UCSD-AML1 (cell line): ENCODE results near the gene WDR27.
"Not testable (repeated sequence)": the region's sequence is repeated elsewhere in the genome, so short reads cannot be mapped to it uniquely, and the experiment has no call there.

Source experiments
- DNase-seq: peaks from one replicate; lab custom pipeline; 2025; ENCODE audit not compliant: unreplicated experiment; lab: John Stamatoyannopoulos, UW

WDR27 gene

DNA sequence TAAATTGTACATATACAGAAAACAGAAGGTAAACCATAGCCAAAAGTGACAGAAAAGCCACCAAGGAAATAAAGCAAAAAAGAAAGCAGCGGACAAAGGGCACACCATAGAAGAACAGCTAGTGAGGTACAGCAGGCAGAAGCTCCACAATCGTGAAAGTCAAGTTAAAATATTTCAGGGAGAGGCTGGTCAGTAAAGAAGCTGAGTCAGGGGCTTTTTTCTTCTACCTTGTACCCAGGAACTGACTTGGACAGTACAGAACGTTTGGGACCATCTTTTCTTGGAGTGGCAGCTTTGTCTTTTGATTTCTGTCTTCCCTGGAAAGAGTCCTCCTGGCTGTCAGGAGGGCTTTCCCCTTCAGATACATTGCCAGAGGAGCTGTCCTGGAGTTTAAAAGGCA lies 8.2 kb upstream of the WDR27 start:
- DNase-seq: no peak

DNA sequence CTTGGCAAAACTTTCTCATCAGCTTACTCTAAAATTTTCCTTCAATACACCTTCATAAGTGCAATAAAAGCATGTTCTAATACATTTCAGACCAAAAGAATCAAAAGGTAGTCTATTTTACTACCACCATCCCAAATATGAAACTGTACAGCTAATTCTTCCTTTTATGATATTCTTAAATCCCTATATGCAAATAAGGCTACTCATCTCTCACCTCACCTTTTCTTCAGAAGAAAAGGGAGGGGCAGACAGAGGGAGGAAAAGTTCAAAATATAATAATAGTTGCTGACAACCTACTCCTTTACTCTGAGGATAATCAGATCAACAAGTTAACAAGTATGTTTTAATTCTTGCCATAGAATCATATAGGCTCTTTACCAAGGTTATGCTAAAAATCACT lies 7.5 kb upstream of the WDR27 start:
- no peak for DNase-seq

DNA sequence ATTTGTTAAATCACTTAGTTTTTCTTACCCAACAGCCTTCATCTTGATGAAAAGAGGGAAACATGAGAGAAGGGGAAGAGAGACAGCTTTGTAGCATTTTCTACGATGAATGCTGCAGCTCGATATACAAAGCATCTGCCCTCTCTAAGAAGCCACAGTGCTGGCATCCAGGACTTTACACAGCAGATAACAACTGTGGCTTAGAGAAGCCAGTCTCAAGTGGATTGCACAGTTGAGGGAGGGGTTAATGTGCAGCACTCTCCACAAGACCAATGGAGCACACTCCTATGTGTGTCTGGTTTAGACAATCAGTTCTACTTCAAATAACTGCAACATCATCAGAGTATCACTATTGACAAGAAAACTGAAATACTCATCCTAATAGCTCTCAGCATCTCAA lies 5.9 kb upstream of the WDR27 start:
- no peak for DNase-seq

DNA sequence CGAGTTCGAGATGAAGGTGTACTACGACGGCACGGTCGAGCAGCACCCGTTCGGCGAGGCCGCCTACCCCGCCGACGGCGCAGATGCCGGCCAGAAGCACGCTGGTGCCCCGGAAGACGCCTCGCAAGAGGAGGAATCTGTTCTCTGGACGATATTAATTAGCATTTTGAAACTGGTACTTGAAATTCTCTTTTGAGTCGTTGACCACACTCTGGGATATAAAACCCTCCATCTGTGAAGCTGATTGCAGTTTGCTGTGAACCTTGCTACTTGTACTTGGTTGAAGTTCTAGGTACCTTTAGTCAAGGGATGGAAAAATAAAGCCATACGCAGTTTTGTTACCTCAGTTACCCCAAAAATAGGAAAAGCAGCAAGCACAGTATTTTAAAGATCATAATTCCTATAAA lies 1.0 kb upstream of the WDR27 start:
- DNase-seq: no peak

DNA sequence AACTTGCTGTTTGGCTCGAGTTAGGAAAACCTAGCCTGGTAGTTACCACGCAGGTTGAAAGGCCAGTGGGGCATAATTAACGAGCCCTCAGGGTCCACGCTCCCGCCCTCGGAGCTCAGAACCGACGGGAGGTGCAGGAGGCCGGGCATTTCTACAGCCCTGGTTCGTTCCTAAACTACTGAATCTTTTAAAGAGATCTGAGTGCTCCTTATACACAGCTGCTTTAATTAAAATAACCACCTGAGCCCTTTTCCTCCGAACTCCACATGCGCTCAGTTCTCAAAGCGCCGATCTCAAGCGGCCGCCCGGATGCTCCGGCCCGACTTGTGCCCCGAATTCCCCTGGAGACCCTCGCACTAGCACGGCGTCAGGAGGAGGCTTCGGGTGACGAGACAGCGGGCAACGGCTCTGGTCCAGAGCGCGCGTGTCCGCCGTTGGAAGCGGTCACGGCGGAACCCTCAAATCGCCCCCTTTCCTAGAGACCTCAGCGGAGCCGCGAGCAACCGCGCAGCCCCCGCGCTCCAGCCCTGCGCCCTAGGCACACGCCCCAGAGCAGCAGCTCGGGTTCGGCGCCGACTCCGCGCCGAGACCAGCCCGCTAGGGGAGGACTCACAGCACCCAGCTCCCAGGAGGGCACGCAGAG lies 397 bp downstream of the WDR27 start:
- no peak for DNase-seq

DNA sequence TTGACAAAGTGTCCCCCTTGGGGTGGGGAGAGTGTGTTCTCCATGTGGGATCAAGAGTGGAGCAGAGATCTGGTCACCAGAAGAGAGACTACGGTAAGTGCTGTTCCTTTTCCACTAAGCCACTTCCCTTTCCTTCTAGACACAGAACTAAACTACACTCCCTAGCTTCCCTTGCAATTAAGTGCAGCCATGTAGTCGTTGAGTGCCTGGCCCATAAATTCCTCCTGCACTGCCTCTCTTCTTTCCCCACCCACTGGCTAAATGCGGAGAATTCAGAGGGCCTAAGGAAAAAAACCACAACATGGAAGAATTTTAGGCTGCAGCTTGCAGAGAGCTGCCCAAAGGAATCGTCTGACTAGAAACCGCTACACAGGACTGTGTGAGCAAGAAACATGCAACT lies 1.5 kb downstream of the WDR27 start:
- peak; percentile 31 for DNase-seq

DNA sequence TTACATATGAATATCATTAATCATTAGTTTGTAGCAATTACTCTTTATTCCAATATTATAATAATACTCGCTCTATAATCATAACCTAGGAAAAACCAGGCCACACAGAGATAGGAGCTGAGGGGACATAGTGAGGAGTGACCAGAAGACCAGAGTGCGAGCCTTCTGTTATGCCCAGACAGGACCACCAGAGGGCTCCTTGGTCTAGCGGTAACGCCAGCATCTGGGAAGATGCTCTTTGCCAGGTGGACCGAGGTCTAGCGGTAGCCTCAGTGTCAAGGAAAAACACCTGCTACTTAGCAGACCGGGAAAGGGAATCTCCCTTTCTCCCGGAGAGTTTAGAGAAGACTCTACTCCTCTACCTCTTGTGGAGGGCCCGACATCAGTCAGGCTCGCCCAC lies 4.7 kb downstream of the WDR27 start:
- not testable (repeated sequence) for DNase-seq

DNA sequence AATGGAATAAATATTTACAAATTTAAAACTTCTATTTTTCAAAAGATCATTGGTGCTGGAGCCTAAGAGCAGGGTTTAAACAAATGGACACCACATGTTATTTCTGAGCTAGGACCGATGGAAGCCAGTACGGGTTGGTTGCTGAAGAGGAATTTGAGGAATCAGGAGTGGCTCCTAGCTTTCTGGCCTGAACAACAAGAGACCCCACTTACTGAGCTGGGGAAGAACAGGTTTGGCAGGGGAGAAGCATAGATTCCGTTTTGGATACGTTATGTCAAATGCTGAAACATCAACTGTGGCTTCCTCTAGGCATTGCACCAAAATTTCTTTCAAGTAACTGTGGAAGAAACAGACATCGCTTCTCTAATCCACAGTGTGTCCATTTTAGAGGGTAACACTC lies 6.7 kb downstream of the WDR27 start:
- no peak for DNase-seq

DNA sequence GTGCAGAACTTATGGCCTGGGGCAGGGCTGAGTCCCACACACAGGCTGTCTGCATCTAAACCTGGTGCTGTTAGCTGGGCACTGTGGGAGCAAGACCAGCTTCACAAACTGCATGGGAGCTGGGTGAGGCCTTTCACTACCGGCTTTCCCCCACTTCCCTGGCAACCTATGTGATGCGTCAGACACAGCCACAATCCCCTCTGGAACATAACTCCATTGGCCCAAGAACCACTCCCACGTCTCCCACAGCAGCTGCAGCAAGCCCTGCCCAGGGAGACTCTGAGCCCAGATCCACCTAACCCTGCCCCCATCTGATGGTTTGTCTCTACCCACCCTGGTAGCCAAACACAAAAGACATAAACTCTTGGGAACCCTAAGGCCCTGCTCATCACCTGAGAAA lies 9.3 kb downstream of the WDR27 start:
- no peak for DNase-seq

DNA sequence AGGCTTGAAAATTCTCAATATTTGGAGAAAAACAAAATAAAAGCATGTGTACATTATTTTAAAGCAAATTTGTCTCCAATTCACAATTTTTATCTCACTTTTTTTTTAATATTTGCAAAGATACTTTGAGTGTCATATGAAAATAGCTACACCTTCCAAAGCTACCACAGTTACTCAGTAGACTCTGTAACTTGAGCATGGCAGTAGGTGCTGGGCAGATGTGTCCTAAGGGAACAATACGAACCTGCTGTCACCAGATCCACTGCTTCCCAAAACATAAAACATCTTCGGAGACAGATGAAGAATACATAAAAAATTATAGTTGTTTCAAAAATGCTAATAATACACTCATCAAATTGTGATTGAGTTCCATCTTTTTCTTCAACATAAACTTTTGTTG lies 10.6 kb downstream of the WDR27 start:
- DNase-seq: no peak

DNA sequence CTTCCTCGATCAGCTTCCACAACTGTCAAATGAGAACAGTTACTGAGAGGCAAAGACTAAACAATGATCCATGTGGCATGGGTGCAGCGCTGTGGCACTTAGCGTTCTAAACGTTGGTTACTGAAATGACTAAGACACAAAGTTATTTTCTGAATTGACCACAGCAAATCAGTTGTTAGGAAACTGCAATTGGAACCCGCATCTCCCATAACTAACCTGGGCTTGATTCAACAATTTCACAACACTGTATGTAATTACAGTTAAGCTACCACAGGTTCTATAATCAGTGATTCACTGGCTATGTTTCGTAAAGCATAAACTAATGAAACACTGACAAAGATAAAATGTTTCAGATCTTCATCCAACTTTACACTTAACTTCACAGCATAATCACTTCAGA lies 12.5 kb downstream of the WDR27 start:
- no peak for DNase-seq

DNA sequence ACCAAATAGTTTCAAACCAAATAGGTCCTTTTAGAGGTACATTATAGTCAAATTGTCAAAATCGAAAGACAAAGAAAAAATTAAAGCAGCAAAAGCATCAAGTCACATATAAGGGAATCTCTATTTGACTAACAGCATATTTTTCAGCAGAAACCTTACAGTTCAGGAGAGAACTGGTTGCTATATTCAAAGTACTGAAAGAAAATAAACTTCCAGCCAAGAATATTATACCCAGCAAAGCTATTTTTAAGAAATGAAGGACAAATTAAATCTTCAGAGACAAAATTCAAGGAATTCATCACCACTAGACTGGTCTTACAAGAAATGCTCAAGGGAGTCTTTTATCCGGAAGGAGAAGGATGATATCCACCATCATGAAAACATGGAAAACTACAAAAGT lies 16.0 kb downstream of the WDR27 start:
- DNase-seq: no peak

DNA sequence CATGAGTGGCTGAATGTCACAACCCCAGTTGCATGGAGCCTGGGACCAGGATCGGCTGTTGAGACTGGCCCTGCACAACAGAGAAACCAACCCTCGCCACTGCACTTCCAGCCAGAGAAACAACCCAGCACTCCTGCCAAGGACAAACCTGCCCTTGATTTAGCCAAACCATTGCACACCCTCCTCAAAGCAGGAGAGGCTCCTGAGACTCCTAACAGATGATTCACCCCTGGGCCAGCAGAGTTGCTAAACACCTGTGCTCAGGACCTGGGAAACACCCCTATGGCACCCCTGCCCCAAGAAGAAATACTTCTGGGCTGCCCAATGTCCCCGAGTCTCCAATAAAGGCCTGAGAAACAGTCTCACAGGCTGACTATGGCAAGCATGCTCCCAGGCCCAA lies 17.8 kb downstream of the WDR27 start:
- DNase-seq: no peak

DNA sequence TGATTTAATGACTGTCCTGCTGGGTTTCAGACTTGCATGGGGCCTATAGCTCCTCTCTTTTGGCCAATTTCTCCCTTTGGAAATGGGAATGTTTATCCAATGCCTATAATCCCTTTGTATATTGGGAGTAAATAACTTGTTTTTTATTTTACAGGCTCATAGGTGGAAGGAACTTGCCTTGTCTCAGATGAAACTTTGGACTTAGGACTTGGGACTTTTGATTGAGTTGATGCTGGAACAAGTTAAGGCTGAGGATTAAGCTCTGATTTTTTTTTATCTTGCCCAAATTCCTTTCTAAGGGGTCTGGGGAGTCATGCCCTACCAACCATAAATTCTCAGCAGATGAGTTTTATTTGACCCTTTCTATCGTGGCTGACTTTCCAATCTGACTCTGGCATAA lies 23.5 kb downstream of the WDR27 start:
- DNase-seq: no peak

DNA sequence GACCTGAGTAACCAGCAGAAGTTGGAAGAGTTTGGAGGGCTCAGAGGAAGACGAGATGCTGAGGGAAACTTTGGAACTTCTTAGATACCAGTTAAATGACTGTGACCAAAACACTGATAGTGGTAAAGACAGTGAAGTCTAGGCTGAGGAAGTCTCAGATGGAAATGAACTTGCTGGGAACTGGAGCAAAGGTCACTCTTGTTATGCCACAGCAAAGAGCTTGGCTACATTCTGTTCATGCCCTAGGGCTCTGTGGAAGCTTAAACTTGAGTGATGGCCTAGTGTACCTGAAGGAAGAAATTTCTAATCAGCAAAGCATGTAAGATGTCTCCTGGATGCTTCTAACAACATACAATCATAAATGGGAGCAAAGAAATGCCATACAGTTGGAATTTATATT lies 24.7 kb downstream of the WDR27 start:
- DNase-seq: no peak

DNA sequence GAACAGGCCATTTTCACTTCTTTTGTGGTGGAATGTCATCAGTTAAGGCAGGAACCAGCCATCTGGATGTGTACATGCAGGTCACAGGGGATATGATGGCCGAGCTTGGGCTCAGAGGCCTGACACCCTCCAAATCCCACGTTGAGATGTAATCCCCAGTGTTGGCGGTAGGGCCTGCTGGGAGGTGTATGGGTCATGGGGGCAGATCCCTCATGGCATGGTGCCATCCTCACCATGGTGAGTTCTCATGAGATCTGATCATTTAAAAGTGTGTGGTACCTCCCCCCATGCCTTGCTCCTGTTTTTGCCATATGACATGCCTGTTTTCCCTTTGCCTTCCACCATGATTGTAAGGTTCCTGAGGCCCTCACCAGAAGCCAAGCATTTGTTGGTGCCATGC lies 26.8 kb downstream of the WDR27 start:
- no peak for DNase-seq

DNA sequence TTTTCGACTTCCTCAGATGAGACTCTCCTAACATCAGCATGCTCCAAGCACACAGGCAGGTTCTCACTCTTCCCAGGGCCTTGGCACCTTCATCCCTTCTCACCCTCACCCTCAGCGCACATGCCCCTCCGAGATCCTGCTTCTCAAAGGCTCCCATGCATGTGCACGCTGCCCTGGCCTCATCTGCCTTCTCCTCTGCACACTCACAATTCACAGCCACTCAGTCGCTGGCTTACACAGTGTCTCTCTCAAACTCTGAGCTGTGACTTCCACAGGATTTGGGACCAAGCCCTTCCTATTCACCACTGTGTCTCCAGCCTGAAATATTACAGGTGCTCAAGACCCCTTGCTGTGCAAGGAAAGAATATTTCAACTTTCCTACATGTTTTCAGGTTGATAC lies 30.3 kb downstream of the WDR27 start:
- DNase-seq: no peak

DNA sequence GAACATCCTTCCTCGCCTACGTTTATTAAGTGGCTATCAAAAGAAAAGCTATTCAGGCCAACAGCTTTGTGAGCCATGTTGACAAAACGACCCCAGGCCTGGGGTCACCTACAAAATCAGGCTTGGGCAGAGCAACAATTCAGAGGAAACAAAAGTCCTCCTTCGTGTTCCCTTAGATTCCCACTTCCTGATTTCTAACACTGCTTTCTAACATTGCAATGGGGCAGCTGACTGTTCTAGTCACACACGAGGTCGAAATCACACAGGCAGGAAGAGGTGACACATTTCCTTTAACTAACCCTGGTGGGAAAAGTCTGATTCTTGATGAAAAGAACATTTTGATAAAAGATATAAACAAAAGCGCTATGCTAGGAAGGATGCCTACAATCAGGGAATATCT lies 31.9 kb downstream of the WDR27 start:
- DNase-seq: no peak

DNA sequence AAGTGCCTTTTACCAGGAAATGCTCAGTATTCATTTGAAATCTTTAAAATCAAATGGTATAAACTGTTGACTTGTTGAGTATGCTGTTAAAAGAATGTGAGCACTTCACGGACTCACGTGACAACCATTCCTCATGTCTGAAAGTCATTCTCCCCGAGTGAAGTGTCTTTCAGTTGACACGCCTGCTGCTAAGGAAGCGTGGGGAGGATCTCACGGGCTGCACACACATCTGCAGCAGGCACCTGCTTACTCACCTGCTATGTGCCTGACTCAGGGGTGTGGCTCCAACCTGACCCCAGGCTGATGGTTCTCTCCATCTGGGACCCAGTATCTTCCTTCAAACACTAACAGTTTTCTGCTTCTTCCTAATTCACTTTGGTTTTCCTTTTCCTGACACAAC lies 32.7 kb downstream of the WDR27 start:
- DNase-seq: no peak

DNA sequence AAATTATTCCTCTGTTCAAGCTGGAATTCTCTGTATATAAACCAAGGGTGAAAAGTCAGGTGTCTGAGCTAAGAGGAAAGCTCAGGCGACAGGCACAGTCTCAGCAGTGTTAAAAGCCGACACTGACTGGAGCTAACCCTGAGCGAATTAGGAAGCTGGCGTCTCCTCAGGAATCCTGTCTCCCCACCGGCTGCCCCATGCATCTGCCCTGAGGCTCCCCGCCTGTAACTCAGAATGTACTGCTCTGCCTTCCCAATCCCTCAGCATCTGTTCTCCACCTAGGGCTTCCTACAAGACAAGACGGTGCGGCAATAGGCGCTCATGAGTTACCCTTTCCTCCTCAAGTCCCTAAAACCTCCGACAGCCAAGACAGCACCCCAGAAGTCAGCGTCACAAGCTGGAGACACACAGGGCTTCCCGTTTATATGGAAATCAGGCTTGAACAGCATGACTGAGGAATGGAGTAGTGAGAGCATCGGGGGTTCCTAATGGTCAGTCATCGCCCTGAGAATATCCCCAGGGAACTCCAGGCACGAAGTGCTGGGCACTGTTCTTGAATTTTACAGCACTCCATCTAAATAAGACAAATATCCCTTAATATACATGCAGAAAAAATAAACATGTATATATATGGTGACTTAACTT lies 33.5 kb downstream of the WDR27 start:
- no peak for DNase-seq

DNA sequence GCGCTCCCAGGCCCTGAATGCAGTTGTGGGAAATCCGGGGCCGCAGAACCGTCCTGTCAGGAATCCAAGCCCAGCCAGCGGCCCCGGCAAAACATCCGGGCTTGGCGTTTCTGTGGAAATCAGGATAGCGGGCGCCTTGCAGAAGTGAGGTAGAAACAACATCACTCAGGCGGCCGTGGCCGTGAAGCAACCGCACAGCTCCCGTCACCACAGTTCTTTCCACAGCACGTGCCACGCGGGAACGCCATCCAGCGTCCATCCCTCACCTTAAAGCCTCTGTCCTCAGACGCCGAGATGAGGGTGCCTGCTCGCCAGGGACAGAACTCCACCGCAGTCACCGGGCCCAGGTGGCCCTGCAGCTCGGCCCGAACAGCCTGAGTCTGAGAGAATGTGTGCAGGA lies 34.1 kb downstream of the WDR27 start:
- no peak for DNase-seq

DNA sequence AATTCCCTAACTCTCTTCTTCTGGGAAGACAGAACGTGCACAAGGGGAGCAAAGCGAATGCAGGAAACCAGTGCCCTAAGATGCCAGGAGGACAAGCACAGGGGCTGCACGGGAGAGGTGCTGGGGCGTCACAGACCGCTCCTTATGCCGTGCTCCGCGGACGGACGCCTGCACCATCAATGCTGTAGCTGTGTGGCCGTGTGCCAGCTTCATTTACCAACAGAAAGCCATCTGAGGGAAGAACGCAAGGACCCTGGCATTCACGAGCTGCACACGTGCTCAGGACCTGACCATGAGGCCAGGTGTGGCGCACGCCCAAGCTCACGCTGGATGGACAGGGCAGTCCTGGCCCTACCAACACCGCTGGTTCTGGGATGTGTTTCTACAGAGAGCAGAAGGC lies 35.4 kb downstream of the WDR27 start:
- DNase-seq: no peak

DNA sequence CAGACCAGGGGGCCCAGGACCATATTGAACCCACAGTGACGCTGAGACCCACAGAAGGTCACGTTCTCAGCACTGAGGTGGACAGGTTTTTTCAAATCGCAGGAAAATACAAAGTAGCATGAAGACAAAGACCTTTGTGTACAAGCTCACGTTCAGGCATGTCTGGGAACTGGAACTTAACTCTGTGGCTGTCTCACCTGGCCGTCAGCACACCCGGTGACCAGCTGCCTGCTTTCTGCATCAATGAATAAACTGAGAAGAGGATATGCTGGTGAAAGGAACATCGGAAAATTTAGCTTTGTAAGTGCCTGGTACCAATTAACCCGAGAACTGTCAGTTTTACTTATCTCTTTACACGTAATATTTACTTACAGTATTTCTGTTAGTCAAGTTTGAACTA lies 36.5 kb downstream of the WDR27 start:
- no peak for DNase-seq
